Suprapubic skin (tissue), 4 donors: ENCODE measurements around the gene DROSHA. TPM values are rescaled to one million over a fixed set of nuclear protein-coding genes. Genes with fewer than 3 reads are reported as not detected.

Experiments used
- DNase-seq, 2 donors: peaks; one replicate each; pipeline ENCODE4 v3.0.0-alpha.2; 2019; ENCODE audit warnings: low spot score in 2 of 2
- H3K27ac ChIP-seq: fragments of 200-600 bp; sonication (generic); one replicate; pipeline ENCODE4 v1.5.1; 2019
- H3K27me3 ChIP-seq: fragments of 200-600 bp; sonication (generic); one replicate; pipeline ENCODE4 v1.5.1; 2019
- H3K36me3 ChIP-seq: fragments of 200-600 bp; sonication (generic); one replicate; pipeline ENCODE4 v1.5.1; 2019
- H3K4me1 ChIP-seq: fragments of 200-600 bp; sonication (generic); one replicate; pipeline ENCODE4 v1.5.1; 2019
- H3K4me3 ChIP-seq: fragments of 200-600 bp; sonication (generic); one replicate; pipeline ENCODE4 v1.5.1; 2019; ENCODE audit warnings: mild to moderate bottlenecking
- H3K9me3 ChIP-seq: fragments of 200-600 bp; sonication (generic); one replicate; pipeline ENCODE4 v1.5.1; 2019
- EP300 ChIP-seq: sonication (generic); formaldehyde crosslinking; IDR thresholded peaks from one replicate; pipeline ENCODE4 v1.6.1; 2017; ENCODE audit warnings: antibody characterized with exemption
- POLR2A ChIP-seq, 2 donors: fragments of 450-650 bp; IDR thresholded peaks; one replicate each; pipeline ENCODE4 v1.6.1; 2017; ENCODE audit warnings: antibody characterized with exemption in 2 of 2, mild to moderate bottlenecking in 2 of 2, moderate library complexity in 2 of 2
- POLR2AphosphoS5 ChIP-seq, 3 donors: sonication (generic); formaldehyde crosslinking; IDR thresholded peaks; one replicate each; pipeline ENCODE4 v1.6.1; 2017; ENCODE audit warnings: antibody characterized with exemption in 3 of 3
- WGBS: methylation state at CpG from one replicate; pipeline ENCODE4 v1.1.5; 2018; 5-methylcytosine and 5-hydroxymethylcytosine counted together
- total RNA-seq, 4 donors: library from RNA; depleted of rRNA; stranded (reverse); fragments of >200 nt; gene quantifications; one replicate each; pipeline ENCODE4 v1.1.0, GENCODE V29; 2016
- TF ChIP-seq, protein P1 (sequence below), 2 donors: fragments of 200-600 bp in 1 of 2; fragments of 450-650 bp in 1 of 2; sonication (generic) in 1 of 2; IDR thresholded peaks; one replicate each; pipeline ENCODE4 v1.5.1; 2016 to 2019; ENCODE audit warnings: antibody characterized with exemption in 2 of 2, mild to moderate bottlenecking in 1 of 2, moderate library complexity in 1 of 2

Gene DROSHA
- total RNA-seq, 4 donors from 2014 or later, result 25.5 to 69.7 (median 34.6) TPM

- no peak for DNase-seq
- Histone ChIP-seq H3K27ac (no peak overlapping the region), H3K9me3 (no peaks in the 10 kb centered on the region), H3K4me3 (no peak overlapping the region), H3K36me3 (peaks cover 100% of the 10 kb centered on the region), H3K27me3 (no peaks in the 10 kb centered on the region), H3K4me1 (no peaks in the 10 kb centered on the region)
- TF ChIP-seq EP300 (no peak), POLR2A (IDR thresholded peaks at IDR 0.05) (no peak), POLR2AphosphoS5 (IDR thresholded peaks at IDR 0.05) (no peak)
- TF ChIP-seq, protein P1, sequence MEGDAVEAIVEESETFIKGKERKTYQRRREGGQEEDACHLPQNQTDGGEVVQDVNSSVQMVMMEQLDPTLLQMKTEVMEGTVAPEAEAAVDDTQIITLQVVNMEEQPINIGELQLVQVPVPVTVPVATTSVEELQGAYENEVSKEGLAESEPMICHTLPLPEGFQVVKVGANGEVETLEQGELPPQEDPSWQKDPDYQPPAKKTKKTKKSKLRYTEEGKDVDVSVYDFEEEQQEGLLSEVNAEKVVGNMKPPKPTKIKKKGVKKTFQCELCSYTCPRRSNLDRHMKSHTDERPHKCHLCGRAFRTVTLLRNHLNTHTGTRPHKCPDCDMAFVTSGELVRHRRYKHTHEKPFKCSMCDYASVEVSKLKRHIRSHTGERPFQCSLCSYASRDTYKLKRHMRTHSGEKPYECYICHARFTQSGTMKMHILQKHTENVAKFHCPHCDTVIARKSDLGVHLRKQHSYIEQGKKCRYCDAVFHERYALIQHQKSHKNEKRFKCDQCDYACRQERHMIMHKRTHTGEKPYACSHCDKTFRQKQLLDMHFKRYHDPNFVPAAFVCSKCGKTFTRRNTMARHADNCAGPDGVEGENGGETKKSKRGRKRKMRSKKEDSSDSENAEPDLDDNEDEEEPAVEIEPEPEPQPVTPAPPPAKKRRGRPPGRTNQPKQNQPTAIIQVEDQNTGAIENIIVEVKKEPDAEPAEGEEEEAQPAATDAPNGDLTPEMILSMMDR (IDR thresholded peaks at IDR 0.05), result no peak
- WGBS, result 83% methylated on average over 4 of the region's 4 CpGs
Observed at GRCh38 chr5:31500256-31500655, 31.6 kb downstream of the DROSHA start.

GRCh38 chr5:31496891-31497290 lies 35.0 kb downstream of the DROSHA start:
- peaks cover 100% of the 10 kb centered on the region for H3K36me3 ChIP-seq
- 97% methylated on average over 6 of the region's 6 CpGs for WGBS
- TF ChIP-seq POLR2A (IDR thresholded peaks at IDR 0.05), result no peak
- TF ChIP-seq EP300, result no peak
- TF ChIP-seq POLR2AphosphoS5 (IDR thresholded peaks at IDR 0.05), result no peak
- TF ChIP-seq, protein P1 (IDR thresholded peaks at IDR 0.05), result no peak

DNA sequence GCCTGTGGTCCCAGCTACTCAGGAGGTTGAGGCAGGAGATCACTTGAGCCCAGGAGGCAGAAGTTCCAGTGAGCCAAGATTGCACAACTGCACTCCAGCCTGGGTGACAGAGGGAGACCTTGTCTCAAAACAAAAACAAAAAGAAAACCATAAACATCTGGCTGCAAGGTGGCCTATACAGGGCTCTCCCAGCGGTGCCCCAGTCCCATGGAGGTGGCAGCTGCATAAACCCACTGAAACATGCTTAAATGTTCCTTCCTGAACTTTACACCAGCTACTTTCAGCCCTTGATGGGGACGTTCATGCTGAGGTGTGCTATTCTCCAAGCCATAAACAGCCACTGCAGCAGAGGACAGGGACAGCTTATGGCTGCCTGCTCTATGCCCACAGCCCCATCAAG lies 35.6 kb downstream of the DROSHA start:
- WGBS, result 88% methylated on average over 2 of the region's 2 CpGs
- no peaks in the 10 kb centered on the region for H3K27me3 ChIP-seq
- peaks cover 100% of the 10 kb centered on the region for H3K36me3 ChIP-seq
- H3K4me1 ChIP-seq, result no peaks in the 10 kb centered on the region
- no peaks in the 10 kb centered on the region for H3K9me3 ChIP-seq
- no peak overlapping the region for H3K27ac ChIP-seq
- TF ChIP-seq POLR2A (IDR thresholded peaks at IDR 0.05), result no peak
- TF ChIP-seq EP300, result no peak
- no peak for TF ChIP-seq POLR2AphosphoS5 (IDR thresholded peaks at IDR 0.05)
- TF ChIP-seq, protein P1 (IDR thresholded peaks at IDR 0.05), result no peak
- no peak for DNase-seq
- no peak overlapping the region for H3K4me3 ChIP-seq

More at GRCh38 chr5:31496891-31497290, 35.0 kb downstream of the DROSHA start:
- DNase-seq, result no peak
- H3K4me1 ChIP-seq, result no peaks in the 10 kb centered on the region
- H3K9me3 ChIP-seq, result no peaks in the 10 kb centered on the region
- H3K27ac ChIP-seq, result no peak overlapping the region
- H3K4me3 ChIP-seq, result no peak overlapping the region
- no peaks in the 10 kb centered on the region for H3K27me3 ChIP-seq

GRCh38 chr5:31495336-31495735 lies 36.6 kb downstream of the DROSHA start:
- no peaks in the 10 kb centered on the region for H3K4me1 ChIP-seq
- 83% methylated on average over 4 of the region's 4 CpGs for WGBS

DNA sequence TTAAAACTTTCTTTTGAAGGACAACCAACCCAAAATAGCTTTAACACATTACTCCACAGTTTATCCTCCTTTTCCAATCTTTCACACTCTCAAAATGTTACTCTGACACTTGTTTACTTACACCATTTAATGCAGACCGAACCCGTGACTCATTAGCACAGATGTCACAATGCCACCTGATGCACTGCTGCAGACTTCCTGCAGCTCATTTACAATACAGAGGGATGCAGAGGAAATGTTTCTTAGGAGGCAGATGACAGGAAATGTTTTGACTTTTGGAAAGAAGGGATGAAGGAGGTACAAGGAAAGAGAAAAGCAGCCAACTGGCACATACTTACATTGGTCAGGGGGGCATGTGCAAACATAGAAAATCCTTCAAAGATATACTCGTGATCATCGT lies 39.0 kb downstream of the DROSHA start:
- H3K36me3 ChIP-seq, result peaks cover 83% of the 10 kb centered on the region
- no peaks in the 10 kb centered on the region for H3K4me1 ChIP-seq
- no peaks in the 10 kb centered on the region for H3K9me3 ChIP-seq
- no peaks in the 10 kb centered on the region for H3K27me3 ChIP-seq
- WGBS, result 83% methylated on average over 4 of the region's 4 CpGs
- TF ChIP-seq POLR2A (IDR thresholded peaks at IDR 0.05) (no peak), POLR2AphosphoS5 (IDR thresholded peaks at IDR 0.05) (no peak), EP300 (no peak)
- TF ChIP-seq, protein P1 (IDR thresholded peaks at IDR 0.05), result no peak
- no peak for DNase-seq
- H3K4me3 ChIP-seq, result no peak overlapping the region
- H3K27ac ChIP-seq, result no peak overlapping the region

More at GRCh38 chr5:31495336-31495735, 36.6 kb downstream of the DROSHA start:
- peaks cover 94% of the 10 kb centered on the region for H3K36me3 ChIP-seq
- H3K9me3 ChIP-seq, result no peaks in the 10 kb centered on the region
- no peak for DNase-seq
- no peak overlapping the region for H3K27ac ChIP-seq
- H3K4me3 ChIP-seq, result no peak overlapping the region
- TF ChIP-seq POLR2A (IDR thresholded peaks at IDR 0.05) (no peak), EP300 (no peak), POLR2AphosphoS5 (IDR thresholded peaks at IDR 0.05) (no peak)
- TF ChIP-seq, protein P1 (IDR thresholded peaks at IDR 0.05), result no peak
- no peaks in the 10 kb centered on the region for H3K27me3 ChIP-seq
